Measurements from ENCODE around the gene PINK1. TPM values are rescaled to one million over a fixed set of nuclear protein-coding genes. Genes with fewer than 3 reads are reported as not detected.

PINK1 gene
- total RNA-seq, 1 donor from 2014 or later = 37.0 TPM

- Mint-ChIP-seq H3K4me3 (no peak overlapping the region), H3K9me3 (no peaks in the 10 kb centered on the region), H3K27me3 (no peaks in the 10 kb centered on the region), H3K4me1 (ENCODE audit: unreplicated experiment) (no peaks in the 10 kb centered on the region), H3K27ac (peak overlapping the region; percentile 29), H3K36me3 (peaks cover 4% of the 10 kb centered on the region)
- TF ChIP-seq CTCF (conservative IDR thresholded peaks at IDR 0.05) = peak; percentile 90
- no peak for DNase-seq (ENCODE audit: extremely low spot score, unreplicated experiment)
Observed at GRCh38 chr1:20640183-20640597, 6.9 kb downstream of the PINK1 start.

- H3K9me3 Mint-ChIP-seq = no peaks in the 10 kb centered on the region
- no peak for TF ChIP-seq CTCF (conservative IDR thresholded peaks at IDR 0.05)
- DNase-seq (ENCODE audit: extremely low spot score, unreplicated experiment) = no peak
- H3K27me3 Mint-ChIP-seq = no peaks in the 10 kb centered on the region
- peaks cover 4% of the 10 kb centered on the region for H3K36me3 Mint-ChIP-seq
- H3K4me3 Mint-ChIP-seq = no peak overlapping the region
- no peaks in the 10 kb centered on the region for H3K4me1 Mint-ChIP-seq (ENCODE audit: unreplicated experiment)
- no peak overlapping the region for H3K27ac Mint-ChIP-seq
Observed at GRCh38 chr1:20641975-20642374, 8.7 kb downstream of the PINK1 start.

GRCh38 chr1:20643080-20643479, 9.8 kb downstream of the PINK1 start:
- peaks cover 4% of the 10 kb centered on the region for H3K36me3 Mint-ChIP-seq
- H3K27me3 Mint-ChIP-seq = no peaks in the 10 kb centered on the region
- peak overlapping the region; percentile 44 for H3K4me3 Mint-ChIP-seq
- H3K27ac Mint-ChIP-seq = no peak overlapping the region
- no peak for DNase-seq (ENCODE audit: extremely low spot score, unreplicated experiment)
- no peaks in the 10 kb centered on the region for H3K9me3 Mint-ChIP-seq
- H3K4me1 Mint-ChIP-seq (ENCODE audit: unreplicated experiment) = no peaks in the 10 kb centered on the region
- no peak for TF ChIP-seq CTCF (conservative IDR thresholded peaks at IDR 0.05)

GRCh38 chr1:20644416-20644815, 11.2 kb downstream of the PINK1 start:
- H3K27ac Mint-ChIP-seq = no peak overlapping the region
- no peaks in the 10 kb centered on the region for H3K27me3 Mint-ChIP-seq
- no peak overlapping the region for H3K4me3 Mint-ChIP-seq
- no peak for DNase-seq (ENCODE audit: extremely low spot score, unreplicated experiment)
- H3K4me1 Mint-ChIP-seq (ENCODE audit: unreplicated experiment) = no peaks in the 10 kb centered on the region
- no peaks in the 10 kb centered on the region for H3K9me3 Mint-ChIP-seq
- no peak for TF ChIP-seq CTCF (conservative IDR thresholded peaks at IDR 0.05)
- H3K36me3 Mint-ChIP-seq = peaks cover 4% of the 10 kb centered on the region

GRCh38 chr1:20645414-20645813, 12.2 kb downstream of the PINK1 start:
- Mint-ChIP-seq H3K9me3 (no peaks in the 10 kb centered on the region), H3K4me1 (ENCODE audit: unreplicated experiment) (no peaks in the 10 kb centered on the region), H3K4me3 (no peak overlapping the region), H3K36me3 (peaks cover 6% of the 10 kb centered on the region), H3K27ac (no peak overlapping the region), H3K27me3 (no peaks in the 10 kb centered on the region)
- no peak for TF ChIP-seq CTCF (conservative IDR thresholded peaks at IDR 0.05)
- DNase-seq (ENCODE audit: extremely low spot score, unreplicated experiment) = no peak

- no peak for DNase-seq (ENCODE audit: extremely low spot score, unreplicated experiment)
- no peaks in the 10 kb centered on the region for H3K9me3 Mint-ChIP-seq
- H3K27me3 Mint-ChIP-seq = no peaks in the 10 kb centered on the region
- peaks cover 20% of the 10 kb centered on the region for H3K36me3 Mint-ChIP-seq
- H3K27ac Mint-ChIP-seq = no peak overlapping the region
- TF ChIP-seq CTCF (conservative IDR thresholded peaks at IDR 0.05) = no peak
- no peak overlapping the region for H3K4me3 Mint-ChIP-seq
- H3K4me1 Mint-ChIP-seq (ENCODE audit: unreplicated experiment) = no peaks in the 10 kb centered on the region
Observed at GRCh38 chr1:20648438-20648837, 15.2 kb downstream of the PINK1 start.
